HFFc6 (cell line): ENCODE measurements around the gene RPS19BP1. TPM values are rescaled to one million over a fixed set of nuclear protein-coding genes. Genes with fewer than 3 reads are reported as not detected.

Source experiments
- DNase-seq: peaks from one replicate; pipeline ENCODE4 v3.0.0-alpha.2; 2018
- H3K27ac Mint-ChIP-seq: 2 replicates; pipeline ENCODE4 v1.8.0; 2020; ENCODE audit warnings: mild to moderate bottlenecking, mixed read lengths
- H3K27me3 Mint-ChIP-seq: 2 replicates; pipeline ENCODE4 v1.8.0; 2021; ENCODE audit warnings: mild to moderate bottlenecking, moderate library complexity, mixed read lengths; ENCODE audit not compliant: insufficient read depth
- H3K36me3 Mint-ChIP-seq: 2 replicates; pipeline ENCODE4 v1.8.0; 2021; ENCODE audit warnings: low read depth, mixed read lengths
- H3K4me1 Mint-ChIP-seq: 2 replicates; pipeline ENCODE4 v1.8.0; 2020; ENCODE audit warnings: low read depth, mixed read lengths
- H3K4me3 Mint-ChIP-seq: 2 replicates; pipeline ENCODE4 v1.8.0; 2020; ENCODE audit warnings: mild to moderate bottlenecking, moderate library complexity, mixed read lengths
- H3K9me3 Mint-ChIP-seq: 2 replicates; pipeline ENCODE4 v1.8.0; 2020; ENCODE audit warnings: mild to moderate bottlenecking, mixed read lengths
- total RNA-seq, 6 experiments: library from RNA; stranded (reverse); fragmentation: NEBNext Ultra II Directional; extraction: Animal tissue kit (Norgen Biotek cat#: 25700); gene quantifications; 2 replicates in 1 of 6; 3 replicates in 5 of 6; pipeline ENCODE4 v1.2.3, GENCODE V29; 2021
- TF ChIP-seq, protein P1 (sequence below): fragments of 200-600 bp; sonication (generic); IDR thresholded peaks from 2 replicates; pipeline ENCODE4 v1.5.0; 2021; ENCODE audit warnings: antibody characterized with exemption, mild to moderate bottlenecking

RPS19BP1 gene
- total RNA-seq, 6 experiments from 2014 or later: 60.5 to 85.5 (median 75.9) TPM

GRCh38 chr22:39563571-39564428 is 31.3 kb upstream of the RPS19BP1 start:
- H3K9me3 Mint-ChIP-seq: peaks cover 8% of the 10 kb centered on the region
- TF ChIP-seq, protein P1, sequence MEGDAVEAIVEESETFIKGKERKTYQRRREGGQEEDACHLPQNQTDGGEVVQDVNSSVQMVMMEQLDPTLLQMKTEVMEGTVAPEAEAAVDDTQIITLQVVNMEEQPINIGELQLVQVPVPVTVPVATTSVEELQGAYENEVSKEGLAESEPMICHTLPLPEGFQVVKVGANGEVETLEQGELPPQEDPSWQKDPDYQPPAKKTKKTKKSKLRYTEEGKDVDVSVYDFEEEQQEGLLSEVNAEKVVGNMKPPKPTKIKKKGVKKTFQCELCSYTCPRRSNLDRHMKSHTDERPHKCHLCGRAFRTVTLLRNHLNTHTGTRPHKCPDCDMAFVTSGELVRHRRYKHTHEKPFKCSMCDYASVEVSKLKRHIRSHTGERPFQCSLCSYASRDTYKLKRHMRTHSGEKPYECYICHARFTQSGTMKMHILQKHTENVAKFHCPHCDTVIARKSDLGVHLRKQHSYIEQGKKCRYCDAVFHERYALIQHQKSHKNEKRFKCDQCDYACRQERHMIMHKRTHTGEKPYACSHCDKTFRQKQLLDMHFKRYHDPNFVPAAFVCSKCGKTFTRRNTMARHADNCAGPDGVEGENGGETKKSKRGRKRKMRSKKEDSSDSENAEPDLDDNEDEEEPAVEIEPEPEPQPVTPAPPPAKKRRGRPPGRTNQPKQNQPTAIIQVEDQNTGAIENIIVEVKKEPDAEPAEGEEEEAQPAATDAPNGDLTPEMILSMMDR: no peak
- peaks cover 22% of the 10 kb centered on the region for H3K27me3 Mint-ChIP-seq
- H3K4me3 Mint-ChIP-seq: no peak overlapping the region
- no peaks in the 10 kb centered on the region for H3K36me3 Mint-ChIP-seq
- H3K27ac Mint-ChIP-seq: no peak overlapping the region
- DNase-seq: no peak
- H3K4me1 Mint-ChIP-seq: no peaks in the 10 kb centered on the region; the same call in 1 of the 2 replicates

- H3K27me3 Mint-ChIP-seq: peaks cover 22% of the 10 kb centered on the region
- no peak for DNase-seq
- no peak overlapping the region for H3K27ac Mint-ChIP-seq
- H3K4me3 Mint-ChIP-seq: no peak overlapping the region
- no peaks in the 10 kb centered on the region for H3K36me3 Mint-ChIP-seq
- peaks cover 8% of the 10 kb centered on the region for H3K9me3 Mint-ChIP-seq
- H3K4me1 Mint-ChIP-seq: no peaks in the 10 kb centered on the region; the same call in 1 of the 2 replicates
- TF ChIP-seq, protein P1: no peak
These were observed 30.4 kb upstream of the RPS19BP1 start for GRCh38 chr22:39562839-39563489.

DNA sequence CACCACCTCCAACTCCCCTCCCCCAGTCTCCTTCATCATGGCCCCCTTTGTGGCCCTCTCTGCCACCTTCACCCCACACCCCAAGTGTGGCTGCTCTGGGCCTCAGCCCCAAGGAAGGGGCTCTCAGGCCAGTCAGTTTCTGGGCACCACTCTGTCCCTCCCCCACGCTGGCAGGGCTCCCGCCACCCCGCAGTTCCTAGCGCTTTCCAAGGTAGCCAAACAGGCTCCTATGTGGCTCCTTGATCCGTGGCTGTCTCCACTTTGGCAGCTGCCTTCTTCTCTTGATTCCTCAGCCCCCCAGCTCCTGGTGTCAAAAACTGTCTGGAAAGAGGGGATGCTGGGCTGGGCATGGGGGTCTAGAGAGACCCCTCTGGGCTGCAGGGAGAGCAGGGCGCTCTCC is 27.6 kb upstream of the RPS19BP1 start:
- Mint-ChIP-seq H3K27me3 (peaks cover 26% of the 10 kb centered on the region), H3K9me3 (no peaks in the 10 kb centered on the region), H3K36me3 (no peaks in the 10 kb centered on the region), H3K4me1 (no peaks in the 10 kb centered on the region; the same call in 1 of the 2 replicates), H3K4me3 (no peak overlapping the region), H3K27ac (no peak overlapping the region)
- no peak for DNase-seq
- TF ChIP-seq, protein P1: no peak; the same call in 1 of the 2 replicates

DNA sequence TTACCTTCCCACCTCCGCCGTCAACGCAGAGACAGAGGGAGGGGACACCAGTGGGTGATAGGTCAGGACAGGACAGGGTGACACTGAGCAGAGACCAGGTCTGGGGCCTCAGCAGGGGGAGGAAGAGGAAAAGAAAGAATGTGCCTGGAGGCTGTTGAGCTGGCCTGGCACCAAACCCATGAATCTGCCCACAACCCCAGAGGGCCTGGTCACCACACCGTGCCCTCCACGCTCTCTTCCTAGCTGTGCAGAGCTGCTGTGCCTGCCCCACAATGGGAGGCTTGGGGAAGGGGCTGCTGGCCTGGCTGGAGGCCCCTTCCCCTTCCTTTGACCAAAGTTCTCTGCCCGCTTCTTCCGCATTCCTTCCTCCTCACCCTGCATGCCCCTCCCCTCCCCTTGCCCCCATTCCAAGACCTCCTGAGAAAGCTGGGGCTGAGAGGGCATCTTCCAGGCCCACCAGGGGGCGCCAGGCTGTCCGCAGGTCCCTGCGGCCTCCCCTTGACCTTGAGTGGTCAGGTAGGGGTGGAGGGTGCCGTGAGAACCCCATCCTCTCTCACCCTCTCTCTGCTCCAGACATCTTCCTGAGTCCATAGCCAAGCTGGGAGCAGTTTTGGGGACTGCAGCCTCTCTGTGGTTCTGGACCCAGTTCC is 27.0 kb upstream of the RPS19BP1 start:
- no peaks in the 10 kb centered on the region; the same call in 1 of the 2 replicates for H3K4me1 Mint-ChIP-seq
- H3K27ac Mint-ChIP-seq: no peak overlapping the region
- H3K9me3 Mint-ChIP-seq: no peaks in the 10 kb centered on the region
- no peak overlapping the region for H3K4me3 Mint-ChIP-seq
- DNase-seq: peak; percentile 27
- TF ChIP-seq, protein P1: peak; percentile 72
- peaks cover 26% of the 10 kb centered on the region for H3K27me3 Mint-ChIP-seq
- H3K36me3 Mint-ChIP-seq: no peaks in the 10 kb centered on the region

DNA sequence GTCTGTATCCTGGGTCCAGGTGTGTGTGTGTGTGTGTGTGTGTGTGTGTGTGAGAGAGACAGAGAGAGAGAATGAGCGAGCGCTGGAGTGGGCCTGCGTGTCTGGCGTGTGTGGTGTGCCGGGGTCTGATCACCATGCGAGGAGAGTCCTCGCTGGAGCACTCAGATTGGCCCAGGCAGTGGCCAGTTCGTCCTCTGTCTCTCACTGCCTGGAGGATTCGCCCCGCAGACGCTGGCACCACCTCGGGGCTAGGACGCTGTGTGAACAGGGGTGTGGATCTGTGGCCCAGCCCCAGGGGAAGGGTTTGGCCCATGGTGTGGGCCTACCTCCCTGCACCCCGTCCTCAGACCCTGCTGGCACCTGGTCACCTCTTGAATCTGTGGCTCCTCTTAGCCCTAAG is 26.4 kb upstream of the RPS19BP1 start:
- H3K27me3 Mint-ChIP-seq: peaks cover 33% of the 10 kb centered on the region

More for the DNA sequence above, 26.4 kb upstream of the RPS19BP1 start:
- no peaks in the 10 kb centered on the region for H3K9me3 Mint-ChIP-seq
- no peaks in the 10 kb centered on the region for H3K36me3 Mint-ChIP-seq
- no peak for DNase-seq
- no peak overlapping the region for H3K27ac Mint-ChIP-seq
- TF ChIP-seq, protein P1: no peak
- H3K4me3 Mint-ChIP-seq: no peak overlapping the region
- no peaks in the 10 kb centered on the region; the same call in 1 of the 2 replicates for H3K4me1 Mint-ChIP-seq
